ENCODE data around the gene MINAR2. TPM values are rescaled to one million over a fixed set of nuclear protein-coding genes. Genes with fewer than 3 reads are reported as not detected.

Gene MINAR2, protein sequence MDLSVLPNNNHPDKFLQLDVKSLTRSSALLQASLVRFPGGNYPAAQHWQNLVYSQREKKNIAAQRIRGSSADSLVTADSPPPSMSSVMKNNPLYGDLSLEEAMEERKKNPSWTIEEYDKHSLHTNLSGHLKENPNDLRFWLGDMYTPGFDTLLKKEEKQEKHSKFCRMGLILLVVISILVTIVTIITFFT
- not detected in 2 replicates for total RNA-seq

GRCh38 chr5:129747572-129748407 lies at the start of gene MINAR2:
Gene MINAR2, plus strand, starts transcription at chr5:129748094. Its CDS starts 97 bp downstream, at chr5:129748191.
- no peak for DNase-seq
- Mint-ChIP-seq H3K27me3 (no peaks in the 10 kb centered on the region), H3K27ac (no peak within 1 kb of the TSS), H3K4me3 (no peak within 1 kb of the TSS), H3K9me3 (no peaks in the 10 kb centered on the region), H3K36me3 (ENCODE audit: low read depth) (no peaks in the 10 kb centered on the region), H3K4me1 (no peaks in the 10 kb centered on the region)
- intact Hi-C loops (cut with micrococcal nuclease), result no loop called here

DNA sequence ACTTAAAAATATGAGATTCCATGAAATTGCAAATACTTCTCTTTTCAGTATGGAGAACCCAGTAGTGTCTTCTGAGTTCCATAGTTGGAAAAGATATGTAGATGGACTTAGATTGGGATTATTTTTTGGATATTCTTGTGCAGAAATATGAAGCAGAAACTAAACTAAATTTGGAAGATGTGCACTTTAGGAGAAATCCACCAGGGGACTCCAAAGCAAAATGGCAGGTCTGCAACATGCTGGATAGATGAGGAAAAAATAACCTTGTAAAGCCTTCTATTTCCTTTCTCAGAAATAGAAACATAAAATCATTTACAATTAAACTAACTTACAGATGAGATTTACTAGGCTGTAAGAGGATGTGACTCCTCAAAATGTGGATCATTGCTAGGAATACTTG lies 49.2 kb upstream of the MINAR2 start:
- no peak overlapping the region for H3K27ac Mint-ChIP-seq

GRCh38 chr5:129716235-129716634 lies 31.7 kb upstream of the MINAR2 start:
- DNase-seq, result no peak
- intact Hi-C loops (cut with micrococcal nuclease), result no loop called here
- H3K27ac Mint-ChIP-seq, result no peak overlapping the region
- no peaks in the 10 kb centered on the region for H3K9me3 Mint-ChIP-seq
- H3K27me3 Mint-ChIP-seq, result no peaks in the 10 kb centered on the region
- no peaks in the 10 kb centered on the region for H3K4me1 Mint-ChIP-seq
- no peak overlapping the region for H3K4me3 Mint-ChIP-seq
- H3K36me3 Mint-ChIP-seq (ENCODE audit: low read depth), result no peaks in the 10 kb centered on the region

More for the DNA sequence above, 49.2 kb upstream of the MINAR2 start:
- H3K4me1 Mint-ChIP-seq, result no peaks in the 10 kb centered on the region
- no peaks in the 10 kb centered on the region for H3K36me3 Mint-ChIP-seq (ENCODE audit: low read depth)
- DNase-seq, result no peak
- H3K27me3 Mint-ChIP-seq, result no peaks in the 10 kb centered on the region
- H3K4me3 Mint-ChIP-seq, result no peak overlapping the region
- intact Hi-C loops (cut with micrococcal nuclease), result no loop called here
- H3K9me3 Mint-ChIP-seq, result no peaks in the 10 kb centered on the region

DNA sequence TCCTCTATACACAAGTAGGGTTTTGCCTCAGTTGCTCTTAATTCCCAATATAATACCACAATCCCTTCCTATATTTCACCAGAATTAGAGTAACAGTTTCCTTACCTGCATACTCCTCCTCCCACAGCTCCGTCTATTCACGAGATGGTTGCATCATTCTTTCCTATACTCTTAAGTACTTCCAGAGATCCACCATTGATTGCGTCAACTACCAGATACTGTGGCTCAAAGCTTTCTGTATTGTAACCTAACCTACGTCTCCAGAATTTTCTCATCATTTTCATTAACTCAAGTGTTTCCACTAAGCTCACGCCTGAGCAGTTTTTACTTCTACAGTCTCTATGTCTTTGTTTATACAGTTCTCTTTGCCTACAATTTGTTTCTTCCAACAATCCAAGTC lies 31.2 kb upstream of the MINAR2 start:
- Mint-ChIP-seq H3K4me1 (no peaks in the 10 kb centered on the region), H3K27ac (no peak overlapping the region), H3K9me3 (no peaks in the 10 kb centered on the region), H3K36me3 (ENCODE audit: low read depth) (no peaks in the 10 kb centered on the region), H3K27me3 (no peaks in the 10 kb centered on the region), H3K4me3 (no peak overlapping the region)
- intact Hi-C loops (cut with micrococcal nuclease), result no loop called here
- DNase-seq, result no peak

- no peak for DNase-seq
- H3K27me3 Mint-ChIP-seq, result no peaks in the 10 kb centered on the region
- no peaks in the 10 kb centered on the region for H3K36me3 Mint-ChIP-seq (ENCODE audit: low read depth)
- intact Hi-C loops (cut with micrococcal nuclease), result no loop called here
- H3K4me3 Mint-ChIP-seq, result no peak overlapping the region
- no peak overlapping the region for H3K27ac Mint-ChIP-seq
- no peaks in the 10 kb centered on the region for H3K9me3 Mint-ChIP-seq
- H3K4me1 Mint-ChIP-seq, result no peaks in the 10 kb centered on the region
These were observed 30.1 kb upstream of the MINAR2 start for GRCh38 chr5:129717751-129718310.

DNA sequence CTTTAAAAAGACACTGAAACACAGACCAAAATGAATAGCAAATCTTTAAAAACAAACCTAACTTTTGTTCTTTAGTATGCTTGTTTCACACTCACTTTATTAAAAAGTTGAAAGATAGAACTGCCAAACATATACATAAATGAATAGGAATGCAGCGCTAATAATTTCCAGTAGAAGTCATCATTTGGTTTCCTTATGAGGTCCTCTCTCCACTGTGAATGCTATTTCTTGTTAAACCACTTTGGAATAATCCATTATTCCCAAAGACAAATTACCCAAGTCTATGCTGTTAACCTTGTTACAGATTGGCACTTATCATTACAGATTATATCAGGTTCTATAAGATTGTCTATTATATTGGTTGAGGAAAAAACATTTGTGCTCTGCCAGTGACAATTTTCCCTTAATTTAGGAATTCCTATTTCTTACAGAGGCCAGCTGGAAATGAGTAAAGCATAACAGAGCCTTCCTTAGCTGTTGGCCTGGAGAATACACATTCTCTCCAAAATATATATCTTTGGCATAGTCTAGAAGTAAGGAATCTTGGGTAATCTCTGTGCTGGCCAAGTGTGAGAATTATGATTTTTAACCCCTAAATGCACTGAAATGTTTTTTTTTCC lies 29.3 kb upstream of the MINAR2 start:
- Mint-ChIP-seq H3K27me3 (no peaks in the 10 kb centered on the region), H3K9me3 (no peaks in the 10 kb centered on the region), H3K27ac (no peak overlapping the region), H3K4me3 (no peak overlapping the region), H3K36me3 (ENCODE audit: low read depth) (no peaks in the 10 kb centered on the region), H3K4me1 (no peaks in the 10 kb centered on the region)
- DNase-seq, result no peak
- intact Hi-C loops (cut with micrococcal nuclease), result no loop called here

DNA sequence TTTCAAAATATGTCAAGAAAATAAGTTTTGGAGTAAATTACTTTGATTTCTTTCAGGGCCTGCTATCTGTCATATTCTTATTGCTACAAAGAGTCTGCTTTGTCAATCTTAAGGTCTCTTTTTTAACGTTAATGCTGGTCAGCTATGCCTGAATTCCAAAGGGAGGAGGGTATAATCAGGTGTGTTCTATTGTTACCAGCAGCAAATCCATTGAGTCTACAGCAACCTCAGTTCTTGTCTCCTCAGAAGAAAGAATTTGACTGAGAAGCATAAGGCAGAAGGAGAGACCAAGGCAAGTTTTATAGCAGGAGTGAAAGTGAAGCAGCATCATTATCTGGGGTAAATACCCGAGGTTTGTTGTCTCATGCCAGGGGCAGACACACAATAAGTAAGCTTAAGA lies 23.7 kb upstream of the MINAR2 start:
- no peaks in the 10 kb centered on the region for H3K36me3 Mint-ChIP-seq (ENCODE audit: low read depth)
- H3K27me3 Mint-ChIP-seq, result no peaks in the 10 kb centered on the region
- H3K4me3 Mint-ChIP-seq, result no peak overlapping the region
- no peaks in the 10 kb centered on the region for H3K9me3 Mint-ChIP-seq
- no peak for DNase-seq
- H3K27ac Mint-ChIP-seq, result no peak overlapping the region
- H3K4me1 Mint-ChIP-seq, result no peaks in the 10 kb centered on the region
- intact Hi-C loops (cut with micrococcal nuclease), result no loop called here

DNA sequence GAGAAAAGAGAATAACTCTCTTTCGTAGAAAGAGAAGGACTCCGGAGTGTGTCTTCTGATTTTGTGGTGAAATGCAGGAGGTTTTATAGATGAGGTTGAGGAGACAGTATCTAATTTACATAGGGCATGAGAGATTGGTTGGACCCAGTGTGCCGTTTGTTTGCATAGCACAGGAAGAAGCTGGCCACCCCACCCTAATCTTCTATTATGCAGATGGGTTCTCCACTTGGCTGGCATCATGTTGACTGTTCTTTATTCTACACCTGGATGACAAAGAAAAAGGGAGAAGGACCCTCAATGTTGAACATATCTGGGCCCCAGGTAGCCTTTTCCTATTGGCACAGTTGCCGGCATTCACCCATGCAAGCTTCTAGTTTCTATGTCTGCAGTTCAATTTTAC lies 23.2 kb upstream of the MINAR2 start:
- Mint-ChIP-seq H3K27me3 (no peaks in the 10 kb centered on the region), H3K4me3 (no peak overlapping the region), H3K9me3 (no peaks in the 10 kb centered on the region), H3K4me1 (no peaks in the 10 kb centered on the region), H3K27ac (no peak overlapping the region), H3K36me3 (ENCODE audit: low read depth) (no peaks in the 10 kb centered on the region)
- no peak for DNase-seq
- intact Hi-C loops (cut with micrococcal nuclease), result no loop called here

- H3K4me3 Mint-ChIP-seq, result no peak overlapping the region
- H3K36me3 Mint-ChIP-seq (ENCODE audit: low read depth), result no peaks in the 10 kb centered on the region
- intact Hi-C loops (cut with micrococcal nuclease), result no loop called here
- no peaks in the 10 kb centered on the region for H3K9me3 Mint-ChIP-seq
- no peak for DNase-seq
- H3K27me3 Mint-ChIP-seq, result no peaks in the 10 kb centered on the region
- H3K27ac Mint-ChIP-seq, result no peak overlapping the region
- H3K4me1 Mint-ChIP-seq, result no peaks in the 10 kb centered on the region
These were observed 8.1 kb upstream of the MINAR2 start for GRCh38 chr5:129739773-129740172.

- Mint-ChIP-seq H3K4me1 (no peaks in the 10 kb centered on the region), H3K9me3 (no peaks in the 10 kb centered on the region), H3K27me3 (no peaks in the 10 kb centered on the region), H3K27ac (no peak overlapping the region), H3K36me3 (ENCODE audit: low read depth) (no peaks in the 10 kb centered on the region), H3K4me3 (no peak overlapping the region)
- DNase-seq, result no peak
- intact Hi-C loops (cut with micrococcal nuclease), result no loop called here
These were observed 4.2 kb upstream of the MINAR2 start for GRCh38 chr5:129743541-129744187.

GRCh38 chr5:129745997-129746396 lies 1.9 kb upstream of the MINAR2 start:
- no peaks in the 10 kb centered on the region for H3K9me3 Mint-ChIP-seq
- intact Hi-C loops (cut with micrococcal nuclease), result no loop called here
- H3K36me3 Mint-ChIP-seq (ENCODE audit: low read depth), result no peaks in the 10 kb centered on the region
- H3K27me3 Mint-ChIP-seq, result no peaks in the 10 kb centered on the region
- DNase-seq, result no peak
- H3K27ac Mint-ChIP-seq, result no peak overlapping the region
- H3K4me3 Mint-ChIP-seq, result no peak overlapping the region
- no peaks in the 10 kb centered on the region for H3K4me1 Mint-ChIP-seq

GRCh38 chr5:129746876-129747275 lies 1.0 kb upstream of the MINAR2 start:
- intact Hi-C loops (cut with micrococcal nuclease), result no loop called here
- Mint-ChIP-seq H3K36me3 (ENCODE audit: low read depth) (no peaks in the 10 kb centered on the region), H3K27me3 (no peaks in the 10 kb centered on the region), H3K27ac (no peak overlapping the region), H3K4me1 (no peaks in the 10 kb centered on the region), H3K4me3 (no peak overlapping the region), H3K9me3 (no peaks in the 10 kb centered on the region)
- DNase-seq, result no peak

DNA sequence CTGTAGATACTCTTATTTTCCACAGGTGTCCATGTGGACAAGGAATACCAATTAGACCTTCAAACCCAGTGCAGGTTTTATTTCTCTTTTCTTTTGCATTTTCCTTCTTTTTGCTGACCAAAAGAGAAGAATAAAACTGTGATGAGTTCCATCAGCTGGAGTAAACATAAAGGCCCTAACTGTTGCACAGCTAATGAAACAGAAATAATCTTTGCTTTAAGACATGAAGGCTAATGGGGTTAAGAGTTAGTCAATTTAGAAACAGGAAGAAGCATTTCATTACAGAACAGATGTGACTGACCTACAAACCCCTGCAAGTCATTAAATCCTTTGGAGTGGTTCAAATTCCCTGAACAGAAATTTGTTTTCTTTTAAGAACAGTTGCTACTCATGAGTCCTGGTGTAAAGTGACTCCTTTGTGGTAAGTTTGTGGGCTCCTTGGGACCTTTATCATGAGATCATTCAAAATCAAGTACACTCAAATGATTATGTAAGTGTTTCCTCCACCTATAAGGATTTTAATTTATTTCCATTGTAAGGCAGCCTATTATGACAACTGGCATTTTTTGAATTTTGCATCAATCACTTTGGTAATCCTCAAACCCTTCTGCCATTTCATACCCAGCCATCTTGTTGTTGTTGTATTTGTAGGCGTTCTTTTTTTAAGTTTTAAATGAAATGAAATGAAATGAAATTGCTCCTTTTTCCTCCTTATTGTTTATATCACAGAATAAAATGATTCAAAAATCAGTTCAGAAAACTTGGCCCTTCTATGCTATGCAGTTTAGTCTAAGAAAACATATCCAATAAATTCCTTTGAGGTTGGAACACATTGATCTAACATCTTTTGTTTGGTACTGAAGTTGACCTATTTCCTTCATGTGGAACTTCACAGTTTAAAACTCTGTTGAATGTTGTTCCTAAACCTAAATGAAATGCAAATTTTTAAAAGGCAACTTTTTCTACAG lies 1.3 kb downstream of the MINAR2 start:
- intact Hi-C loops (cut with micrococcal nuclease), result no loop called here

More for the DNA sequence above, 1.3 kb downstream of the MINAR2 start:
- no peaks in the 10 kb centered on the region for H3K4me1 Mint-ChIP-seq
- no peaks in the 10 kb centered on the region for H3K27me3 Mint-ChIP-seq
- H3K27ac Mint-ChIP-seq, result no peak overlapping the region
- DNase-seq, result no peak
- no peaks in the 10 kb centered on the region for H3K36me3 Mint-ChIP-seq (ENCODE audit: low read depth)
- no peaks in the 10 kb centered on the region for H3K9me3 Mint-ChIP-seq
- no peak overlapping the region for H3K4me3 Mint-ChIP-seq
